SK-N-MC (cell line): ENCODE results near the gene DNMT3L.

Experiments
- DNase-seq: peaks from one replicate; pipeline ENCODE4 v3.0.0-alpha.2; 2011; ENCODE audit warnings: low read depth, low spot score
- H3K27ac ChIP-seq: fragments of 200-600 bp; sonication (generic); 2 replicates; pipeline ENCODE4 v1.5.1; 2016; ENCODE audit warnings: mixed run types
- H3K36me3 ChIP-seq: fragments of 200-600 bp; sonication (generic); 2 replicates; pipeline ENCODE4 v1.6.1; 2017; ENCODE audit warnings: antibody characterized with exemption, low read length, mixed read lengths; ENCODE audit not compliant: insufficient read depth
- H3K4me3 ChIP-seq: fragments of 200-600 bp; sonication (generic); 2 replicates; pipeline ENCODE4 v1.5.1; 2016
- H3K9ac ChIP-seq: fragments of 200-600 bp; sonication (generic); 2 replicates; pipeline ENCODE4 v1.8.0; 2017; ENCODE audit warnings: mixed run types, mixed read lengths; ENCODE audit not compliant: insufficient read length
- H3K9me3 ChIP-seq: fragments of 200-600 bp; sonication (generic); 2 replicates; pipeline ENCODE4 v1.6.1; 2017; ENCODE audit warnings: low read depth, mild to moderate bottlenecking, antibody characterized with exemption, low read length, moderate library complexity, mixed read lengths
- EZH2 ChIP-seq: fragments of 200-600 bp; sonication (generic); IDR thresholded peaks from one replicate; pipeline ENCODE4 v1.6.1; 2017; ENCODE audit warnings: antibody characterized with exemption
- FOXP2 ChIP-seq: optimal IDR thresholded peaks from 2 replicates; pipeline ENCODE3; 2011; ENCODE audit warnings: mild to moderate bottlenecking, moderate library complexity; ENCODE audit not compliant: insufficient read depth; ENCODE audit errors: extremely low read length, control extremely low read depth
- POLR2AphosphoS5 ChIP-seq: IDR thresholded peaks from 2 replicates; pipeline ENCODE4 v1.6.1; 2012; ENCODE audit warnings: mild to moderate bottlenecking, low read depth, low read length, borderline replicate concordance

The DNMT3L gene

GRCh38 chr21:44272284-44272858 is 10.7 kb upstream of the DNMT3L start:
- Histone ChIP-seq H3K9me3 (no peaks in the 10 kb centered on the region), H3K9ac (no peak overlapping the region), H3K27ac (no peak overlapping the region), H3K36me3 (no peaks in the 10 kb centered on the region), H3K4me3 (no peak overlapping the region)
- TF ChIP-seq POLR2AphosphoS5 = no peak
- no peak for TF ChIP-seq EZH2
- no peak for TF ChIP-seq FOXP2
- no peak for DNase-seq

GRCh38 chr21:44271558-44272283 is 10.0 kb upstream of the DNMT3L start:
- H3K4me3 ChIP-seq = no peak overlapping the region
- H3K27ac ChIP-seq = no peak overlapping the region
- H3K9me3 ChIP-seq = no peaks in the 10 kb centered on the region
- TF ChIP-seq EZH2 = no peak
- TF ChIP-seq POLR2AphosphoS5 = no peak
- no peak for TF ChIP-seq FOXP2
- no peaks in the 10 kb centered on the region for H3K36me3 ChIP-seq
- no peak for DNase-seq
- H3K9ac ChIP-seq = no peak overlapping the region

DNA sequence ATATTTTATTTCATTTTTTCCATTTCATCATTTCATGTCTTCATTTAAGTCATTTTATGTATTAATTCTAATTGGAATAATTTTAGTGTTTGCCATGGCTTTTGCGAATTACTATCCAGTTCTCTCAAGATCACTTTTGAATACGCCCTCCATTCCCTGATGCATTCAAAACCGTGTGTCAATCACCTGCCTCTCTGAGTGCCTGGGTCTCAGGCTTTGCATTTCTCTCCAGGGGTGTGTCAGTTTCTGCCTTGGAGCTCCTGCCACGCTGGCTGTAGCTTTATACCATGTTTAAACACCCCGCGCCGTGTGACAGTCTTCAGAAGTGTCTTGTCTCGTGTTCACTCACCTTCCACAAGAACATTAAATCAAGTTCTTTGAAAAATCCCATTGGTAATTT is 7.4 kb upstream of the DNMT3L start:
- Histone ChIP-seq H3K9me3 (no peaks in the 10 kb centered on the region), H3K9ac (no peak overlapping the region), H3K36me3 (no peaks in the 10 kb centered on the region), H3K4me3 (no peak overlapping the region), H3K27ac (no peak overlapping the region)
- TF ChIP-seq EZH2 = no peak
- no peak for DNase-seq

- Histone ChIP-seq H3K9me3 (no peaks in the 10 kb centered on the region), H3K36me3 (no peaks in the 10 kb centered on the region), H3K9ac (no peak overlapping the region), H3K27ac (no peak overlapping the region), H3K4me3 (no peak overlapping the region)
- TF ChIP-seq POLR2AphosphoS5 (no peak), FOXP2 (no peak), EZH2 (no peak)
- no peak for DNase-seq
Measured at GRCh38 chr21:44267655-44268142, 6.0 kb upstream of the DNMT3L start.

DNA sequence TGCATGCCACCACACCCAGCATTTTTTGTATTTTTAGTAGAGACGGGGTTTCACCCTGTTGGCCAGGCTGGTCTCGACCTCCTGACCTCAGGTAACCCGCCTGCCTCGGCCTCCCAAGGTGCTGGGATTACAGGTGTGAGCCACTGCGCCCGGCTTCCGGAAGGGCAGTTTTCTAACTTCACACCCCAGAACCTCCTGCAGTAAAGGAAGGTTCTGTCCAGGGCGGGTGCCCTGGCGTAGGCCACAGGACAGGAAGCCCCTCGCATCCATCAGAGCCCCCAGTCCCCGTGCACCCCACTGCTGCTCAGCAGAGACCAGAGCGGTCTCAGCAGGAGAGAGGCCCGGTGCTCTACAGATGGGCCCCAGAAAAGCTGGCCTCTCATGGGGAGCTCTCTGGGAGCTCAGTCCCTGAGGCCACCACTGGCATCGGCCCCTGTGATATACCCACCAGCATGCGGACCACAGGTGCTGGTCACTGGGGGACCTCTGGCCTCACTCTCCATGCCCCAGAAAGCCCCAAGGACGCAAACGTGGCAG is 4.1 kb upstream of the DNMT3L start:
- TF ChIP-seq POLR2AphosphoS5 (no peak), FOXP2 (no peak), EZH2 (no peak)
- no peak overlapping the region for H3K4me3 ChIP-seq
- H3K27ac ChIP-seq = no peak overlapping the region
- H3K9me3 ChIP-seq = no peaks in the 10 kb centered on the region
- no peaks in the 10 kb centered on the region for H3K36me3 ChIP-seq
- no peak for DNase-seq
- H3K9ac ChIP-seq = no peak overlapping the region

DNA sequence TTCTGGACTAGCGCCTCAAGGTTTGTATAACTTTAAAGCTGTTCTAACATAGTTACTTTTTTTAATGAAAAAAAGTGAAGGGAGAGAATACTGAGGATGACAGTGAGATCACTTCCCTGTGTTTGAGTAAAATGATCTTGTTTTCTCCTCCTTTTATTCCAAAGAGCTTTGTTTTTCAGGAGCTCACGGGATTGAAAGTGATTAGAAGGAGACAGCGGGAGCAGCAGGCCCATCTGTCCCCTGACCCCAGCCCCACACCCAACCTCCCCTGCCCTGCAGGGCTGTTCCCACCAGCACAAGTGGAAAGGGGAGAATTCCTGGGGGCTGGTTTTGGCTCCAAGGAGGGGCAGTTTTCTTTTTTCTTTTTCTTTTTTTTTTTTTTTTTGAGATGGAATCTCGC is 2.1 kb upstream of the DNMT3L start:
- no peak overlapping the region for H3K9ac ChIP-seq
- H3K27ac ChIP-seq = no peak overlapping the region
- no peaks in the 10 kb centered on the region for H3K36me3 ChIP-seq
- no peak for DNase-seq
- H3K9me3 ChIP-seq = no peaks in the 10 kb centered on the region
- TF ChIP-seq FOXP2 = no peak
- no peak for TF ChIP-seq POLR2AphosphoS5
- no peak overlapping the region for H3K4me3 ChIP-seq

GRCh38 chr21:44263221-44263760 is 1.6 kb upstream of the DNMT3L start:
- no peak overlapping the region for H3K4me3 ChIP-seq
- H3K9me3 ChIP-seq = no peaks in the 10 kb centered on the region
- TF ChIP-seq FOXP2 (no peak), EZH2 (no peak), POLR2AphosphoS5 (no peak)
- H3K36me3 ChIP-seq = no peaks in the 10 kb centered on the region
- DNase-seq = no peak
- no peak overlapping the region for H3K9ac ChIP-seq
- H3K27ac ChIP-seq = no peak overlapping the region

DNA sequence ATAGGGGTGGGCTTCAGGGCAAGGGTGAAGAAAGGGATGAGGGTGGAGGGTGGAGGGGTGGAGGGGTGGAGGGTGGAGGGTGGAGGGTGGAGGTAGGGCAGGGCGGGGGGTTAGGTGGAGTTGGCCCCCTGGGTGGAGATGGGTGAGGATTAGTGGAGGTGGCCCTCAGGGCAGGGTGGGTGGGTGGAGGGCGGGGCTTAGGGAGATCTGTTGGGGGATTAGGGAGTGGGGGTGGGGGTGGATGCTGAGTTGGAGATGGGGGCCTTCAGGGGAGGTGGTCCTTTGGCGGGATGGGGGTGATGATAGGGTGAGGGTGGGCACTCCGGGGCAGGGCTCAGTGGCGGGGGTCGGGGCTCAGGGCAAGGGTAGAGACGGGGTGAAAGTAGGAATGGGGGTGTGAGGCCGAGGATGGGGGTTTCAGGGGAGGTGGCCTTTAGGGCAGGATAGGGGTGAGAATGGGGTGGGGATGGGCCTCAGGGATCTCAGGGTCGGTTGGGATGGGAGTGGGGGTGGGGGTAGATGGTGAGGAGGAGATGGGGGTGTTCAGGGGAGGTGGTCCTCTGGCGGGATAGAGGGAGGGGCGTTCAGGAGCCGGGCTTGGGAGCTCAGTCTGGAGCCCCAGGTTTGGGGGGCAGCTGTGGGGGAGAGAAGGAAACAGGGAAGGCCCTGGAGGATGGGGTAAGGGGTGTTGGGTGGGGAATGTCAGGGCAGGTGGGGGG is 800 bp upstream of the DNMT3L start:
- Histone ChIP-seq H3K4me3 (no peak overlapping the region), H3K9me3 (no peaks in the 10 kb centered on the region), H3K9ac (no peak overlapping the region), H3K27ac (no peak overlapping the region), H3K36me3 (no peaks in the 10 kb centered on the region)
- TF ChIP-seq POLR2AphosphoS5 = no peak
- no peak for TF ChIP-seq FOXP2
- TF ChIP-seq EZH2 = no peak
- DNase-seq = no peak
